ENCODE results near the gene CCR5. TPM values are rescaled to one million over a fixed set of nuclear protein-coding genes. Genes with fewer than 3 reads are reported as not detected.

The CCR5 gene
- total RNA-seq, 1 donor, result not detected

GRCh38 chr3:46374755-46375154, 4.0 kb downstream of the CCR5 start:
- DNase-seq (ENCODE audit: low read depth), result no peak
- no peak for TF ChIP-seq CTCF (IDR thresholded peaks at IDR 0.05; ENCODE audit: insufficient read depth, low read depth, low read length)
- no peak overlapping the region for H3K4me3 ChIP-seq (ENCODE audit: low read depth, low read length)

- no peak for TF ChIP-seq CTCF (IDR thresholded peaks at IDR 0.05; ENCODE audit: insufficient read depth, low read depth, low read length)
- DNase-seq (ENCODE audit: low read depth), result no peak
- no peak overlapping the region for H3K4me3 ChIP-seq (ENCODE audit: low read depth, low read length)
Measured at GRCh38 chr3:46375218-46375617, 4.5 kb downstream of the CCR5 start.

GRCh38 chr3:46375814-46376213, 5.1 kb downstream of the CCR5 start:
- DNase-seq (ENCODE audit: low read depth), result no peak
- H3K4me3 ChIP-seq (ENCODE audit: low read depth, low read length), result no peak overlapping the region
- no peak for TF ChIP-seq CTCF (IDR thresholded peaks at IDR 0.05; ENCODE audit: insufficient read depth, low read depth, low read length)

GRCh38 chr3:46378426-46378942, 7.7 kb downstream of the CCR5 start:
- TF ChIP-seq CTCF (IDR thresholded peaks at IDR 0.05; ENCODE audit: insufficient read depth, low read depth, low read length), result peak; percentile 78
- peak; percentile 59 for DNase-seq (ENCODE audit: low read depth)
- no peak overlapping the region for H3K4me3 ChIP-seq (ENCODE audit: low read depth, low read length)

- H3K4me3 ChIP-seq (ENCODE audit: low read depth, low read length), result no peak overlapping the region
- peak; percentile 12 for DNase-seq (ENCODE audit: low read depth)
- no peak for TF ChIP-seq CTCF (IDR thresholded peaks at IDR 0.05; ENCODE audit: insufficient read depth, low read depth, low read length)
Measured at GRCh38 chr3:46380471-46381221, 9.9 kb downstream of the CCR5 start.

- TF ChIP-seq CTCF (IDR thresholded peaks at IDR 0.05; ENCODE audit: insufficient read depth, low read depth, low read length), result no peak
- H3K4me3 ChIP-seq (ENCODE audit: low read depth, low read length), result no peak overlapping the region
- DNase-seq (ENCODE audit: low read depth), result no peak
Measured at GRCh38 chr3:46381625-46382024, 10.9 kb downstream of the CCR5 start.

All from fibroblast of villous mesenchyme (primary cell).